Transverse colon (tissue), 4 donors: ENCODE measurements around the gene SAMD1. TPM values are rescaled to one million over a fixed set of nuclear protein-coding genes. Genes with fewer than 3 reads are reported as not detected.

ENCODE experiments used
- DNase-seq: peaks from one replicate; pipeline ENCODE4 v3.0.0-alpha.2; 2019
- H3K27ac ChIP-seq, 4 donors: fragments of 200-600 bp; sonication (generic); 2 replicates each; pipeline ENCODE4 v1.5.1; 2016 to 2018; ENCODE audit warnings: inconsistent platforms in 4 of 4
- H3K27me3 ChIP-seq: fragments of 200-600 bp; sonication (generic); 2 replicates; pipeline ENCODE4 v1.5.1; 2017; ENCODE audit warnings: inconsistent platforms
- H3K36me3 ChIP-seq, 4 donors: fragments of 200-600 bp; sonication (generic); 2 replicates each; pipeline ENCODE4 v1.5.1; 2017 to 2019; ENCODE audit warnings: inconsistent platforms in 4 of 4
- H3K4me1 ChIP-seq, 4 donors: fragments of 200-600 bp; sonication (generic); 2 replicates each; pipeline ENCODE4 v1.5.1; 2017 to 2020; ENCODE audit warnings: inconsistent platforms in 4 of 4
- H3K4me3 ChIP-seq, 4 donors: fragments of 200-600 bp; sonication (generic); 1 replicate in 1 of 4; 2 replicates in 3 of 4; pipeline versions ENCODE4 v1.5.1 to v1.6.1; 2017 to 2019; ENCODE audit warnings: inconsistent platforms in 4 of 4
- H3K9me3 ChIP-seq, 2 donors: fragments of 200-600 bp; sonication (generic); 2 replicates each; pipeline ENCODE4 v1.5.1; 2017 to 2019; ENCODE audit warnings: inconsistent platforms in 2 of 2
- CTCF ChIP-seq, 5 experiments: fragments of 200-600 bp in 3 of 5; fragments of 450-650 bp in 2 of 5; sonication (generic) in 3 of 5; IDR thresholded peaks; 1 replicate in 2 of 5; 2 replicates in 3 of 5; pipeline ENCODE4 v1.5.1; 2016 to 2017; ENCODE audit warnings: antibody characterized with exemption in 5 of 5, inconsistent platforms in 3 of 5, mild to moderate bottlenecking in 2 of 5, moderate library complexity in 1 of 5
- EP300 ChIP-seq: sonication (generic); formaldehyde crosslinking; IDR thresholded peaks from one replicate; pipeline ENCODE4 v1.6.1; 2017; ENCODE audit warnings: antibody characterized with exemption, low read depth
- POLR2A ChIP-seq: fragments of 450-650 bp; IDR thresholded peaks from one replicate; pipeline ENCODE4 v1.6.1; 2016; ENCODE audit warnings: antibody characterized with exemption, mild to moderate bottlenecking, moderate library complexity
- POLR2AphosphoS5 ChIP-seq, 3 donors: sonication (generic); formaldehyde crosslinking; IDR thresholded peaks; one replicate each; pipeline ENCODE4 v1.6.1; 2016; ENCODE audit warnings: antibody characterized with exemption in 3 of 3
- WGBS, 2 donors: methylation state at CpG; one replicate each; pipeline ENCODE4 v1.1.5; 2018; ENCODE audit warnings: low coverage in 1 of 2; 5-methylcytosine and 5-hydroxymethylcytosine counted together
- in situ Hi-C, 4 donors: fragments of 200-750 bp; cut with MboI; loops; one replicate each; pipeline versions ENCODE4 v1.15.0 to v1.15.1; 2017; ENCODE audit warnings: low sequenced_read_pairs in 3 of 4, low pct_ligation_motif_present in 1 of 4, low pct_unique_long_range_greater_than_20kb in 1 of 4
- intact Hi-C: fragments of 100-400 bp; cut with DNase I; formaldehyde crosslinking; loops from one replicate; pipeline ENCODE4 v1.15.1; 2023; ENCODE audit warnings: low total_unique reads
- total RNA-seq, 4 donors: library from RNA; depleted of rRNA; stranded (reverse); fragments of >200 nt; gene quantifications; one replicate each; pipeline ENCODE4 v1.1.0, GENCODE V29; 2016

The SAMD1 gene
- total RNA-seq, 4 donors from 2014 or later = 7.6 to 37.5 (median 36.8) TPM

GRCh38 chr19:14135985-14136508 lies 45.5 kb upstream of the SAMD1 start:
- in situ Hi-C loops = no loop called here
- Histone ChIP-seq H3K27ac (peak overlapping the region; percentile 72 to 96 (median 84)), H3K4me1 (peaks cover 14 to 27% (median 22%) of the 10 kb centered on the region in 4 donors), H3K36me3 (no peaks in the 10 kb centered on the region), H3K4me3 (peak overlapping the region; percentile 39 to 76 (median 50)), H3K27me3 (no peaks in the 10 kb centered on the region), H3K9me3 (no peaks in the 10 kb centered on the region)
- TF ChIP-seq POLR2AphosphoS5 (IDR thresholded peaks at IDR 0.05) = no peak
- peak; percentile 19 for TF ChIP-seq POLR2A
- intact Hi-C loops = loop anchor here (5.0 kb wide), 1 partner anchor 64 kb away; the partner anchor contains the start of gene MISP3
- WGBS, 2 donors = 0 to 1% methylated on average over 2 to 10 of the region's 38 CpGs
- peak; percentile 24 for DNase-seq

GRCh38 chr19:14135355-14135754 lies 44.8 kb upstream of the SAMD1 start:
- WGBS, 2 donors = 11 to 28% methylated on average over 4 to 6 of the region's 6 CpGs
- H3K9me3 ChIP-seq = no peaks in the 10 kb centered on the region
- H3K4me1 ChIP-seq = peaks cover 14 to 27% (median 22%) of the 10 kb centered on the region in 4 donors
- no peak overlapping the region for H3K27ac ChIP-seq
- no peak for DNase-seq
- in situ Hi-C loops (no loop called here), intact Hi-C loops (loop anchor here (5.0 kb wide), 1 partner anchor 63 kb away; the partner anchor contains the start of gene MISP3)
- peak overlapping the region in 1 of 4 donors; percentile 50 for H3K4me3 ChIP-seq
- no peak for TF ChIP-seq CTCF (IDR thresholded peaks at IDR 0.05)
- no peak for TF ChIP-seq EP300
- no peak for TF ChIP-seq POLR2A
- TF ChIP-seq POLR2AphosphoS5 (IDR thresholded peaks at IDR 0.05) = no peak
- H3K36me3 ChIP-seq = no peaks in the 10 kb centered on the region
- H3K27me3 ChIP-seq = no peaks in the 10 kb centered on the region

GRCh38 chr19:14127929-14128509 lies 37.5 kb upstream of the SAMD1 start:
- Histone ChIP-seq H3K36me3 (no peaks in the 10 kb centered on the region), H3K4me3 (no peak overlapping the region), H3K27me3 (no peaks in the 10 kb centered on the region), H3K27ac (peak overlapping the region in 1 of 4 donors; percentile 13), H3K9me3 (no peaks in the 10 kb centered on the region), H3K4me1 (no peaks in the 10 kb centered on the region)
- 83% methylated on average over 4 of the region's 4 CpGs; no CpG with 5 or more reads in 1 of the 2 donors for WGBS, 2 donors
- in situ Hi-C loops (no loop called here), intact Hi-C loops (no loop called here)
- DNase-seq = no peak
- TF ChIP-seq EP300 (no peak), POLR2AphosphoS5 (IDR thresholded peaks at IDR 0.05) (no peak), CTCF (IDR thresholded peaks at IDR 0.05) (no peak), POLR2A (no peak)

GRCh38 chr19:14127176-14127575 lies 36.6 kb upstream of the SAMD1 start:
- H3K36me3 ChIP-seq = no peaks in the 10 kb centered on the region
- H3K27me3 ChIP-seq = no peaks in the 10 kb centered on the region
- WGBS, 2 donors = 95% methylated on average over 8 of the region's 8 CpGs; no CpG with 5 or more reads in 1 of the 2 donors
- H3K9me3 ChIP-seq = no peaks in the 10 kb centered on the region
- no peak for DNase-seq
- in situ Hi-C loops (no loop called here), intact Hi-C loops (no loop called here)
- H3K4me3 ChIP-seq = no peak overlapping the region
- no peak overlapping the region for H3K27ac ChIP-seq
- no peaks in the 10 kb centered on the region for H3K4me1 ChIP-seq
- TF ChIP-seq EP300 (no peak), CTCF (IDR thresholded peaks at IDR 0.05) (no peak), POLR2AphosphoS5 (IDR thresholded peaks at IDR 0.05) (no peak), POLR2A (no peak)
